GM18868 (cell line): ENCODE measurements around the gene TRABD2B.

ENCODE experiments used
- ATAC-seq: cut with Tn5 transposase; IDR thresholded peaks from one replicate; pipeline ENCODE4 v1.9.1; 2021; ENCODE audit warnings: mild to moderate bottlenecking, moderate library complexity; ENCODE audit not compliant: unreplicated experiment

The TRABD2B gene

GRCh38 chr1:47742890-47743760, 254.1 kb downstream of the TRABD2B start:
- ATAC-seq = no peak

- no peak for ATAC-seq
Measured at GRCh38 chr1:47738560-47739182, 258.5 kb downstream of the TRABD2B start.

- no peak for ATAC-seq
Measured at GRCh38 chr1:47732489-47732888, 264.7 kb downstream of the TRABD2B start.

- no peak for ATAC-seq
Measured at GRCh38 chr1:47731730-47732129, 265.5 kb downstream of the TRABD2B start.

- no peak for ATAC-seq
Measured at GRCh38 chr1:47729685-47730084, 267.5 kb downstream of the TRABD2B start.

GRCh38 chr1:47727697-47728085, 269.5 kb downstream of the TRABD2B start:
- ATAC-seq = no peak

- no peak for ATAC-seq
Measured at GRCh38 chr1:47727051-47727696, 270.0 kb downstream of the TRABD2B start.

GRCh38 chr1:47725992-47726855, 271.0 kb downstream of the TRABD2B start:
- peak; percentile 96 for ATAC-seq

- ATAC-seq = no peak
Measured at GRCh38 chr1:47725511-47725991, 271.6 kb downstream of the TRABD2B start.

- no peak for ATAC-seq
Measured at GRCh38 chr1:47725000-47725473, 272.1 kb downstream of the TRABD2B start.

- ATAC-seq = no peak
Measured at GRCh38 chr1:47724432-47724999, 272.7 kb downstream of the TRABD2B start.

- ATAC-seq = no peak
Measured at GRCh38 chr1:47722909-47723580, 274.1 kb downstream of the TRABD2B start.

GRCh38 chr1:47722101-47722500, 275.1 kb downstream of the TRABD2B start:
- no peak for ATAC-seq

GRCh38 chr1:47720111-47720510, 277.1 kb downstream of the TRABD2B start:
- no peak for ATAC-seq

GRCh38 chr1:47717341-47717740, 279.8 kb downstream of the TRABD2B start:
- no peak for ATAC-seq

- ATAC-seq = no peak
Measured at GRCh38 chr1:47713975-47714767, 283.0 kb downstream of the TRABD2B start.

GRCh38 chr1:47713333-47713953, 283.7 kb downstream of the TRABD2B start:
- ATAC-seq = no peak

- ATAC-seq = no peak
Measured at GRCh38 chr1:47712596-47713299, 284.4 kb downstream of the TRABD2B start.
